Measurements from ENCODE around the gene ARHGDIB. TPM values are rescaled to one million over a fixed set of nuclear protein-coding genes. Genes with fewer than 3 reads are reported as not detected.

The ARHGDIB gene
- total and polyA plus RNA-seq, 2 donors from 2014 or later = 127 to 151 TPM

DNA sequence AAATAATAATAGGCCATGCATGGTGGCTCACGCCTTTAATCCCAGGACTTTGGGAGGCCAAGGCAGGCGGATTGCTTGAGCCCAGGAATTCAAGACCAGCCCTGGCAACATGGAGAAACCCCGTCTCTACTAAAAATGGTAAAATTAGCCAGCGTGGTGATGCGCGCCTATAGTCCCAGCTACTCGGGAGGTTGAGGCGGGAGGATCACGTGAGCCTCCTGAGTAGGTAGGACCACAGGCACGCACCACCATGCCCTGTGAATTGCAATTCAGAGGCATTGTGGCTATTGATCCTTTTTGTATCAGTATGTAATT is 2.3 kb downstream of the ARHGDIB start:
- Histone ChIP-seq H3K4me3 (ENCODE audit: low read length in 3 of 3) (peak overlapping the region in 1 of 3 donors; percentile 45), H3K27me3 (ENCODE audit: control insufficient read depth, insufficient read depth, low read length) (no peaks in the 10 kb centered on the region), H3K27ac (ENCODE audit: low read depth in 2 of 2, low read length in 2 of 2) (peak overlapping the region in 1 of 2 donors; percentile 49), H3K9ac (ENCODE audit: low read length in 3 of 3) (no peak overlapping the region), H3K4me1 (ENCODE audit: control insufficient read depth in 2 of 3, insufficient read depth in 2 of 3, low read depth in 1 of 3, low read length in 3 of 3) (peaks cover 0 to 6% (median 5%) of the 10 kb centered on the region in 3 donors), H3K9me3 (ENCODE audit: control insufficient read depth in 2 of 3, insufficient read depth in 1 of 3, low read length in 3 of 3) (no peaks in the 10 kb centered on the region), H3K36me3 (ENCODE audit: control insufficient read depth in 2 of 3, insufficient read depth in 3 of 3, low read length in 3 of 3) (no peaks in the 10 kb centered on the region)
- FAIRE-seq = no peak
- intact Hi-C loops (cut with DNase I) = no loop called here
- TF ChIP-seq, protein P1, sequence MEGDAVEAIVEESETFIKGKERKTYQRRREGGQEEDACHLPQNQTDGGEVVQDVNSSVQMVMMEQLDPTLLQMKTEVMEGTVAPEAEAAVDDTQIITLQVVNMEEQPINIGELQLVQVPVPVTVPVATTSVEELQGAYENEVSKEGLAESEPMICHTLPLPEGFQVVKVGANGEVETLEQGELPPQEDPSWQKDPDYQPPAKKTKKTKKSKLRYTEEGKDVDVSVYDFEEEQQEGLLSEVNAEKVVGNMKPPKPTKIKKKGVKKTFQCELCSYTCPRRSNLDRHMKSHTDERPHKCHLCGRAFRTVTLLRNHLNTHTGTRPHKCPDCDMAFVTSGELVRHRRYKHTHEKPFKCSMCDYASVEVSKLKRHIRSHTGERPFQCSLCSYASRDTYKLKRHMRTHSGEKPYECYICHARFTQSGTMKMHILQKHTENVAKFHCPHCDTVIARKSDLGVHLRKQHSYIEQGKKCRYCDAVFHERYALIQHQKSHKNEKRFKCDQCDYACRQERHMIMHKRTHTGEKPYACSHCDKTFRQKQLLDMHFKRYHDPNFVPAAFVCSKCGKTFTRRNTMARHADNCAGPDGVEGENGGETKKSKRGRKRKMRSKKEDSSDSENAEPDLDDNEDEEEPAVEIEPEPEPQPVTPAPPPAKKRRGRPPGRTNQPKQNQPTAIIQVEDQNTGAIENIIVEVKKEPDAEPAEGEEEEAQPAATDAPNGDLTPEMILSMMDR (IDR thresholded peaks at IDR 0.05; ENCODE audit: borderline replicate concordance, extremely low read depth, insufficient read depth) = no peak
- DNase-seq = no peak

DNA sequence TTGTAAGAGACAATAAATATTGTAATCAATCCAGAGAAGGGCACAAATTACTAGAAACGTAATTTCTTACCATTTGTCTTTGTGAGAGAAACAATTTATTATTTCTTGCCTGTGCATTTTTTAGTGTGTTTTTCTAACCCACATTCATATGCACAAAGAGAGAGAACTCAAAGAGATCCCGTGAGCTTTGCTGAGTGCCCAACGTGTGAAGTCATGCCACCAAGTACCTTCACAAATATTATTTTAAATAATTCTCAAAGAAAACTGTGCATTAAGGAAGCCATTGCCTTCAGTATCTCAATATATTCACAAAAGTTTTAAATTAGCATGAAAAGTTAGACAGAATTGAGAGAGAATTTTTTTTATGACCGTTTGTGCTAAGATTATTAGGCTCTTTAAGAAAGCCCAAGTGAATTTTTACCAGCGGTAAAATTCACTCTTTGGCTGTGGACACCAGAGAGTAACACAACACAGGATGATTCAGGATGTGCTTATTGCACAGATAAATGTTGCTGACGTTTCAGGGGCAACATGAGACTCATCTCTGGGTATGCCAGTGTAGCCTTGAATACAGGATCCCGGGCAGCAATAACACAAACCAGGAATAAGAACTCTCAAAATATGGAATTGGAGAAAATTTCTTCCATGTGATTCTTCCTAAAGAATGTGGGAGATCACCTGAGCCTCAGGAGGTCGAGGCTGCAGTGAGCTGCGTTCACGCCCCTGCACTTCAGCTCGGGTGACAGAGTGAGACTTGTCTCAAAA is 2.9 kb downstream of the ARHGDIB start:
- H3K36me3 ChIP-seq (ENCODE audit: control insufficient read depth in 2 of 3, insufficient read depth in 3 of 3, low read length in 3 of 3) = no peaks in the 10 kb centered on the region
- DNase-seq = no peak
- intact Hi-C loops (cut with DNase I) = no loop called here
- no peak for FAIRE-seq
- H3K27ac ChIP-seq (ENCODE audit: low read depth in 2 of 2, low read length in 2 of 2) = peak overlapping the region; percentile 6 to 59
- H3K4me3 ChIP-seq (ENCODE audit: low read length in 3 of 3) = peak overlapping the region in 2 of 3 donors; percentile 25 to 30
- no peak overlapping the region for H3K9ac ChIP-seq (ENCODE audit: low read length in 3 of 3)
- H3K4me1 ChIP-seq (ENCODE audit: control insufficient read depth in 2 of 3, insufficient read depth in 2 of 3, low read depth in 1 of 3, low read length in 3 of 3) = peaks cover 0 to 6% (median 5%) of the 10 kb centered on the region in 3 donors
- no peaks in the 10 kb centered on the region for H3K9me3 ChIP-seq (ENCODE audit: control insufficient read depth in 2 of 3, insufficient read depth in 1 of 3, low read length in 3 of 3)
- TF ChIP-seq, protein P1 (IDR thresholded peaks at IDR 0.05; ENCODE audit: borderline replicate concordance, extremely low read depth, insufficient read depth) = no peak
- no peaks in the 10 kb centered on the region for H3K27me3 ChIP-seq (ENCODE audit: control insufficient read depth, insufficient read depth, low read length)

DNA sequence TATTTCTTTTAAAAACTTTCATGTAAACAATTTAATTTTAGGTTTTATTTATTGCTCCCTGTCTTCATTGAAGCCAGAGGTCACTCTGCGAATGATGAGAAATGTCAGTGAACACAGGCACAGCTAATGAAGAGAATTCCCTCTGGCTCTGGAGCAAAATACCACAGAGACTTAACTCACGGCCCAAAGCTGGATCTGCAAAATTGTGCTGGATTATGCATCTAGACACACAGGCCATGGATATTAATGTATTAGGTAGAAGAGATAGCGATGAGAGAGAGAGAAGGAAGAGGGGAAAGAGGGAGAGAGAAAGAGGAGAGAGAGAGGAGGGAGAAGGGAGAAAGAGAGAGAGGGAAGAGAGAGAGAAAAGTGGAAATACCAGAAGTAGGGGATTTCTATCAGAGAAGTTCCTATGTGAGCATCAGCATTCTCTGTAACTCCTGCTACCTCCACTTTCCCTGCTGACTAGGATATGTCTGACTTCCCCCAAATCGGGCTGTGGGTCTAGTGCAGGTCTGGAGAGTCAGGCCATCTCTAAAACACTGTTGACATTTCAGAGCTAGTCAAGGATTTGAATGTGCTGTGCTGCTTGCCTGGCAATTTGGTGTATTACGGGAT is 3.7 kb downstream of the ARHGDIB start:
- no peaks in the 10 kb centered on the region for H3K9me3 ChIP-seq (ENCODE audit: control insufficient read depth in 2 of 3, insufficient read depth in 1 of 3, low read length in 3 of 3)
- intact Hi-C loops (cut with DNase I) = no loop called here
- no peak for FAIRE-seq
- no peak overlapping the region for H3K4me3 ChIP-seq (ENCODE audit: low read length in 3 of 3)
- H3K9ac ChIP-seq (ENCODE audit: low read length in 3 of 3) = no peak overlapping the region
- DNase-seq = no peak
- no peaks in the 10 kb centered on the region for H3K36me3 ChIP-seq (ENCODE audit: control insufficient read depth in 2 of 3, insufficient read depth in 3 of 3, low read length in 3 of 3)
- peaks cover 0 to 6% (median 5%) of the 10 kb centered on the region in 3 donors for H3K4me1 ChIP-seq (ENCODE audit: control insufficient read depth in 2 of 3, insufficient read depth in 2 of 3, low read depth in 1 of 3, low read length in 3 of 3)
- H3K27ac ChIP-seq (ENCODE audit: low read depth in 2 of 2, low read length in 2 of 2) = peak overlapping the region in 1 of 2 donors; percentile 45
- no peaks in the 10 kb centered on the region for H3K27me3 ChIP-seq (ENCODE audit: control insufficient read depth, insufficient read depth, low read length)
- TF ChIP-seq, protein P1 (IDR thresholded peaks at IDR 0.05; ENCODE audit: borderline replicate concordance, extremely low read depth, insufficient read depth) = no peak

Measured in kidney (tissue), 14 donors.